NCI-H774 (cell line): ENCODE data around the gene SSTR5.

Experiments
- DNase-seq: peaks from one replicate; lab custom pipeline; 2025; lab: John Stamatoyannopoulos, UW

SSTR5 gene

GRCh38 chr16:1055557-1055924 lies 17.0 kb upstream of the SSTR5 start:
- no peak for DNase-seq

- DNase-seq, result no peak
These were observed 16.4 kb upstream of the SSTR5 start for GRCh38 chr16:1056196-1056595.

GRCh38 chr16:1057252-1057932 lies 15.2 kb upstream of the SSTR5 start:
- DNase-seq, result no peak

- DNase-seq, result no peak
These were observed 14.3 kb upstream of the SSTR5 start for GRCh38 chr16:1058216-1058615.

- no peak for DNase-seq
These were observed 13.2 kb upstream of the SSTR5 start for GRCh38 chr16:1059310-1059709.

DNA sequence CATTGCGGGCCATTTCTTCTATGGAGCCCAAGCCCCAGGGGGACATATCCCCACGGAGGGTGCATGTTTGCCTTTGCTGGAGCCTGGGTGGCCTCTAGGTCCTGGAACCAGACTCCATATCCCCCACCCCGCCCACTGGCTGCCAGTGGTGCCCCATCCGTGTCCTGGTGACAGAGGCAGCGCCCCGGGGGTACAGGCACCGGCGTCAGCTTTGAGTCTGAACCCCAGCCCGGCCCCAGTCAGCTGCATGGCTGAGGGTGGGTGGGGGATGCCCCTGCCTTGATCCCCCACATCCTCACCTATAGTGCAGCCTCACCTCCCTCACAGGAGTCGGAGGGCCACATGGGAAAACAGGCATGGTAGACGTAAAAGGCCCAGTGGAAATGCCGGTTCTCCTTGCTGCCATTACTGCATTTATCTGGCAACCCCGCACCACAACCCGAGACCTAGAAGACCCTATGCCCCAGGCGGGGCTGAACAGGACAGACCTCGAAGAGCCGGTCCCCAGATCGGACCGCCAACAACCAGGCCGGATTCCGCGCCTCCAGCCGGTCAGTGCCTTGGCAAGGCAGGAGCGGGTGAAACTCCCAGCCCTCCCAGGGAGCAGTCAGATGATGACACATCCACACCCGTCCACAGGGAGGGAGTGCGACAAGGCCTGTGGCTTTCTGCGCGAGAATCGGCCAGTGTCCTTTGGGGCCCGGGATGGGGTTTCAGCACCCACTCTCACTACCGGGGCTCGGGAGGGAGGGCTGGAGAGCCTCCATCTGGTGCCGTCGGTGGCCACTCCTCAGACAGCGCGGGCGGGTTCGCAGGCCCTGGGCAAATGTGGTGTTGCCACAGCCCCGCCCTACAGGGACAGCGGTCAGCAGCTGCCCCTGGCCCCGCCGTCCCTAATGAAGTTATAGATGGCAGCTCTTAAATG lies 11.9 kb upstream of the SSTR5 start:
- no peak for DNase-seq

DNA sequence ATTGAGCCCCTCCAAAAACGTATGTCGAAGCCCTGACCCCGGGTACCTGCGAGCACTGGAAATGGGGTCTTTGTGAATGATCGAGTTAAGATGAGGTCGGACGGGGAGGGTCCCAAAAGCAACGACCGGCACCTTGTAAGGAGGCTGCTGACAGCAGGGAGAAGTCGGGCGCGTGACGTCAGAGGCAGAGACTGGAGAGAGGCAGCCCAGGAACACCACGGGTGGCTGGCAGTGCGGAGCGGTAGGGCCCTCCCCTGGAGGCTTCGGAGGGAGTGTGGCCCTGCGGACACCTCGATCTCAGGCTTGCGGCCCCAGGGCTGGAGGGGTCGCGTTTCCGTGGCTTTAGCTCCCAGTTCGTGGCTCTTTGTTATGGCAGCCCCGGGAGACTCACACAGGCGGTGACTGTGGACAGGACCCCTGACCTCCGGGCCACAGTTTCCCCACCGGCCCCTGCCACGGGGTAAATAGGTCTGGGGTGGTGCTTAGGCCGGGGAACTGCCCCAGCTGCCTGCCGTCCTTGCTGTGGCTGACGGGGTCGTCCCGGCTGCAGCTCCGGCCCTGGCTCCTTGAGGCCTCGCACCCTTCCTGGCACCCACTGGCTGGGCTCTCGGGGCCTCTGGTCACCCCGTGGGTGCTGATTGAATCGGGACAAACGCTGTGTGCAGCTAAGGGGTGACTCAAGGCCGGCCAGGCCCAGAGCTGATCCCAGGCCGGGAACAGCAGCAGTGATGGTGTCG lies 10.6 kb upstream of the SSTR5 start:
- DNase-seq, result no peak

GRCh38 chr16:1062895-1063294 lies 9.7 kb upstream of the SSTR5 start:
- no peak for DNase-seq

DNA sequence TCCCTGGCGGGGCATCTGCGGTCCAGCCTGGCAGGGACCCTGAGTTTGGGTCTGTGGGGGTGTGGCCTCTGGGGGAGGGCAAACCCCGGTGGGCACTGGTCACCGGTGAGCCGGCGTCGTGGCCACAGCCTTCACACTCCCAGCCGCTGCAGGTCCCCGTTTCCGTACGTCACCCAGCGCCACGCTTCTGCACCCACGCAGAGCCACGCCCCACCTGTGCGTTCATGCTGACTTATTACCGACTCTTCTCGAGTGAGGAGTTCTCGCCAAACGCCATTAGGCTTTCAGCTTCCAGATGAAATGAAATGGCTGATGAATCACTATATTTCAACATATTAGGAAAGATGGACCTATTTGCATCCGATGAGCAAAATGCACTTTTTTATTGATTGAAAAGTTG lies 8.8 kb upstream of the SSTR5 start:
- DNase-seq, result no peak

DNA sequence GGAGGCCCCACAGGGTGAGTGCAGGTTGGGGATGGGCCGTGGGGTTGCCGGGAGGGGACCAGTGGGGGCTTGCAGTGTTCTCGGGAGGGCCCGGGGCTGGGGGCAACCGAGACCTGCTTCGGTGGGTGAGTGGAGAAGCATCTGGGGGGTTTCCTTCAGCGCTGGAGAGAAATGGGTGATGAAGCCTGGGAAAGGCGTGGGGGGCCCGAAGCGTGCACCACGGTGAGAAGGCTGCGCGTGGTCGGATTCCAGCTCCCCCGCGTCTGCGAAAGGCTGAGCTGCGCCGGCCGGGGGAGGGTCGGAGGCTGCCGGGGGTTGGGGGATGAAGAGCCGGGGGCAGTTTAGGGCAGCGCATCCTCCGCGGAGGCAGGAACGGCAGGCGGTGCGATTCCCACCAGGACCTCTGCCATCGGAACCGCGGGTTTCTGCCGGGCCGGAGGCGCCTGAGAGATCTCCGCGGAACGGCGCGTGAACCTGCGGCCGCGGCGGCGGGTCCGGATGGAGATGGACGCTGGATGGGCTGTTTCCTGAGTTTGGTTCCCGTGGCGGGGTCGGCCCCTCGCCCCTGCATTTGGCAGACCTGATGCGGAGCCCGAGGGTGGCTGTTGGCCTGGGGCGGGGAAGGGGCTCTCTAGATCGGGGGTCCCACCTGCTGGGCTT lies 6.9 kb upstream of the SSTR5 start:
- no peak for DNase-seq

DNA sequence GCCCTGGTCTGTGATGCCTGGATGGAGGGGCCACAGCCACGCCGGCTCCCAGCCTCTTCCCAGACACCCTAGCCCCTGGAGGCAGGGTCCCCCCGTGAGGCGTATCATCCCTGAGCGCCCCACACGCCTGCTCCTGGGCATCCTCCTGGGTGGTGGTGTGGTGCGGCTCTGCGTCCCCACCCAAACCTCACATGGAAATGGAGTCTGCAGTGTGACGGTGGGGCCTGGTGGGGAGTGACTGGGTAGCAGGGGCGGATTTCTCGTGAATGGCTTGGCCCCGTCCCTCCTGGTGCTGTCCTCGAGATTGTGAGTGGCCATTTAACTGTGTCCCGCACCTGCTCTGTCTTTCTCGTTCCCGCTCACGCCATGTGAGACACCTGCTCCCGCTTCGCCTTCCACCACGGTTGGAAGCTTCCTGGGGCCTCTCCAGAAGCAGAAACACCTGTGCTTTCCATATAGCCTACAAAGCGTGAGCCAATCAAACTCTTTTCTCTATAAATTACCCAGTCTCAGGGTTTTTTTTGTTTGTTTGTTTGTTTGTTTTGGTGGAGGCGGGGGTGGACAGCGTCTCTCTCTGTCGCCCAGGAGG lies 5.9 kb upstream of the SSTR5 start:
- no peak for DNase-seq

GRCh38 chr16:1067629-1068028 lies 4.9 kb upstream of the SSTR5 start:
- no peak for DNase-seq

DNA sequence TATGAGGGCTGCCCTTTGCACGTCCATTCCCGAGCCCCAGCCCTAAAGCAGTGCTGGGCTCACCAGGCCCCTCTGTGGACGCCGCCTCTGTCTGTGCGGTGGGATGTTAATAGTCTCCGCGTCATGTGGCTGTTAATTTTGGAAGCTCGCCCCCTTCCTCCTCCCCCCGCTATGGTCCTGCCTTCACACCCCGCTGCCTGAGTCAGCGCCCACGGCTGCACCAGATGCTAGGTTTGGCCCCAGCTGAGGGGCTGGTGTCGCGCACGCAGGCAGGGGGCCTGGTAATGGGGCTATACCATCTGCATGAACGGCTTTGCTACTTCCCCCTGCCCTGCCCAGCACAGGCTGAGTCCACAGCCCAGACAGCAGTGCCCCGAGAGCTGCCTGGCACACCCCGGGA lies 4.1 kb upstream of the SSTR5 start:
- DNase-seq, result no peak

DNA sequence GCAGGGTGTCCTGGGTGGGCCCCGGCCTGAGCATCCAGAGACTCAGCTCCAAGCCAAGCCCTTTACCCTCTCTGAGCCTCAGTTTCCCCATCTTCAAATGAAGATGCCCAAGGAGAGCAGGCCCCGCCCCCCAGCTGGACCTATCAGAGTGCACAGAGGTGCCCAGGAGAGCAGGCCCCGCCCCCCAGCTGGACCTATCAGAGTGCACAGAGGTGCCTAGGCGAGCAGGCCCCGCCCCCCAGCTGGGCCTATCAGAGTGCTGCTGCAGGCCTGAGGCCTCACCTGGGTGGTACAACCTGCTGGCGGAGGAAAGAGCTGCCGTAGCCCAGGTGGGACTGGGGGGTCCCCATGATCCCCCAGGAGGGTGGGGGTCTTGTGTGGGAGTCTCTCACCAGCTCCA lies 3.4 kb upstream of the SSTR5 start:
- no peak for DNase-seq

DNA sequence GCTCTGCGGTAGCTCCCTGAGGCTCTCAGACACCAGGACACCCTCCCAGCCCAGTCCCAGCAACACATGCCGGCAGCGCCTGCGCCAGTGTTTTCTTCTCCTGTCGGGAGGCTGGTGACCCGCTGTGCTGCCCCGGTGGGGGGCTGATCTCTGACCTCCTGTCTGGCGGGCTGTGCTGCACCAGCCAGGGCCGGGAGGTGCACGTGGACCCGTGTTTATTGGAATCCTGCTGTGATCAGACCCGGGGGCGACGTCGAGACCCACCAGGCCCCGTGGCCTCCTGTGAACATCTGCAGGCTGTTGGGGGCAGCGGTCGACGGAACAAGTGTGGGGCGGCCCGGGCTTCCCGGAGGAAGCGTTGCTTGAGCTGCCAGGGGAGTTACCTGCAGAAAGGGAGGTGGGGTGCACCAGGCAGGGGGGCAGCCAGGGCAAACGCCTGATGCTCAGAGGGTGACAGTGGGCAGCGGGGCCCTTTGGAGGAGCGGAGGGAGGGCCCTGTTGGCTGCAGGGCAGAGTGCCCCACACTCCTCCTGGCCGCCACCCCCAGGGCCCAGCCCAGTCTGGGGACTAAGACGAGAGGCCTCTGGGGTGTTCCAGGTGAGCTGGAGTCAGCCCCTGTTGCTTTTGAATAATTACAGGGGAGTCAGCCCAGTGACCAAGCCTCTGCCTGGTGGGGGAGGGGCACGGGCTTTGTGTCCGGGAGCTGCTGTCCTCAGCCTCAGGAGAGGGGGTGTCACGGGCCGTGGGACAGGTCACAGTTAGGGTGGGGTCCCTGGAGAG lies 2.3 kb upstream of the SSTR5 start:
- no peak for DNase-seq

DNA sequence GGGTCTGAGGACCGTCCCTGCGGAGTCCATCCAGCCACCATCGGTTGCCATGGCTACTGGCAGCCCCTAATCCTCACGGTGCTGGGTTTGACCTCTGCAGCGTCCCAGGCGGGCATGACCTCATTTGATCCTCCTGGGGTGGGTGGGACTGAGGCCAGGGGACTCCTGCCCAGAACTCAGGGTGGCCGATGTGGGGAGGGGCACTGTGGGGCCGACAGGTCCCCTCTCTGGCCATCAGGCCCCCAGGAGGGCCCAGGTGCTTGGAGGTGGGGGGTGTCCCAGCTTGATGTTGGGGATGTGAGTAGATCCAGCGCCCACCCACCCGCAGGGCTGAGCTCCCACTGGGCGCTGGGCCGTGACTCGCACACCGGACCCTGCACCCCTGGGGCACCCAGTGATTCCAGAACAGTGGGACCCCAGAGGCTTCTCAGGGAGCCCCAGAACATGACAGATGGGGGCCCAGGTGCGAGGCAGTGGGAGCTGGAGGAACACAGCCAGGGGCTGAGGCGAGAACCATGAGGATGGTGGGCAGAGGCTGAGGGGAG lies 1.6 kb upstream of the SSTR5 start:
- DNase-seq, result no peak

DNA sequence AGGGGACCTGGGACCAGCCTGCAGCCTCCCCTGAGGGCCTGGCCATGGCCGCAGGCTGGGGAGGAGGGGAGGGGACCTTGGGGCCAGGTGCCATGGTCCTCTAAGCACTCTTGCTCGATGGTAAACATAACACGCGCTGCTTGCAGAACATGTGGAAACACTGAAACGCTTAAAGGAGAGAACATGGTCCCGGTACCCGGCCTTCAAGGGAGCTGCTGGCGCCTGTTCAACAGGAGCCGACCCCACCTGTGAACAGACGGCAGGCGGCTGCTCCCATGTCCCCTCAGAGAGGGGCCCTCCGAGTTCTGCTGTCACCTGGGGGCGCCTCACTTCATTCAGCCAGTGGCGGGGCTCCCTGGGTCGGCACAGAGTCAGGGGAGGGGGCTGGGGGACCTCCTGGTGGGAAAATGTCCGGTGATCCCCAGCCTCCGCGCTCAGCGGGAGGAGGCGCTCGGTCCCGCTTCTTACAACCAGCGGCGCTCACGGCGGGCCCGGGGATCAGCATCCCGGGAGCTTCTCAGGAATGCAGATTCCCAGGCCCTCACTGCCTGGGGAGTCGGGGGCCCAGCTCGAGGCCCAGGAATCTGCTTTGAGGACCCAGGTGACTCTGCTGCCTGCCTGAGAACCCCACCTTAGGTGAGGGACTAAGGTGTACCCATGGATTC lies 854 bp upstream of the SSTR5 start:
- DNase-seq, result no peak

DNA sequence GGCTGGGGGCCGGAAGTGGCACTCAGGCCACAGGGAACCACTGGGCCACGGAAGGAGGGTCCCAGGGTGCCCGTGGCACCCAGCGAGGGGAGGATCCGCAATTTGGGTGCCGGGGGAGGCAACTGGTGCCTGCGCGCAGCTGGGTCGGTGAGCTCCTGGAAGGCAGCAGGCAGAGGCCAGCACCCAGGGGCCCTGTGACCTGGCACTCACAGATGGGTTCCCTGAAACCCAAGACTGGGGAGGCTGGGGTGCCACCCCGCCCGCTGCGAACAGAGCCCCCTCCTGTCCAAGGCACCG lies 663 bp downstream of the SSTR5 start:
- DNase-seq, result no peak

- DNase-seq, result no peak
These were observed 1.2 kb downstream of the SSTR5 start for GRCh38 chr16:1073566-1074378.

- no peak for DNase-seq
These were observed 1.8 kb downstream of the SSTR5 start for GRCh38 chr16:1074379-1074649.
